ENCODE data around the gene ASF1A.

ASF1A gene

GRCh38 chr6:118905084-118905483 lies 11.1 kb downstream of the ASF1A start:
- ATAC-seq (ENCODE audit: low read depth) (no peak), DNase-seq (ENCODE audit: low spot score) (no peak)
- peaks cover 4% of the 10 kb centered on the region for H3K4me1 ChIP-seq (ENCODE audit: insufficient read depth, poor library complexity, severe bottlenecking)
- H3K27me3 ChIP-seq (ENCODE audit: insufficient read depth, poor library complexity, severe bottlenecking) = no peaks in the 10 kb centered on the region
- H3K4me3 ChIP-seq (ENCODE audit: severe bottlenecking) = no peak overlapping the region
- no peak for TF ChIP-seq CTCF (IDR thresholded peaks at IDR 0.05; ENCODE audit: poor library complexity, severe bottlenecking)
- H3K27ac ChIP-seq (ENCODE audit: poor library complexity, severe bottlenecking) = no peak overlapping the region
- no peaks in the 10 kb centered on the region for H3K9me3 ChIP-seq (ENCODE audit: severe bottlenecking)
- H3K36me3 ChIP-seq (ENCODE audit: low read depth) = peaks cover 76% of the 10 kb centered on the region

- Histone ChIP-seq H3K27me3 (ENCODE audit: insufficient read depth, poor library complexity, severe bottlenecking) (no peaks in the 10 kb centered on the region), H3K27ac (ENCODE audit: poor library complexity, severe bottlenecking) (no peak overlapping the region), H3K4me3 (ENCODE audit: severe bottlenecking) (no peak overlapping the region), H3K4me1 (ENCODE audit: insufficient read depth, poor library complexity, severe bottlenecking) (peaks cover 4% of the 10 kb centered on the region), H3K36me3 (ENCODE audit: low read depth) (peaks cover 76% of the 10 kb centered on the region), H3K9me3 (ENCODE audit: severe bottlenecking) (no peaks in the 10 kb centered on the region)
- ATAC-seq (ENCODE audit: low read depth) (no peak), DNase-seq (ENCODE audit: low spot score) (no peak)
- TF ChIP-seq CTCF (IDR thresholded peaks at IDR 0.05; ENCODE audit: poor library complexity, severe bottlenecking) = no peak
These were observed 11.9 kb downstream of the ASF1A start for GRCh38 chr6:118905851-118906250.

- Histone ChIP-seq H3K36me3 (ENCODE audit: low read depth) (peaks cover 79% of the 10 kb centered on the region), H3K4me1 (ENCODE audit: insufficient read depth, poor library complexity, severe bottlenecking) (peaks cover 1% of the 10 kb centered on the region), H3K4me3 (ENCODE audit: severe bottlenecking) (no peak overlapping the region), H3K27me3 (ENCODE audit: insufficient read depth, poor library complexity, severe bottlenecking) (no peaks in the 10 kb centered on the region), H3K9me3 (ENCODE audit: severe bottlenecking) (no peaks in the 10 kb centered on the region), H3K27ac (ENCODE audit: poor library complexity, severe bottlenecking) (no peak overlapping the region)
- DNase-seq (ENCODE audit: low spot score) (no peak), ATAC-seq (ENCODE audit: low read depth) (no peak)
- TF ChIP-seq CTCF (IDR thresholded peaks at IDR 0.05; ENCODE audit: poor library complexity, severe bottlenecking) = no peak
These were observed 14.5 kb downstream of the ASF1A start for GRCh38 chr6:118908441-118908840.

- H3K36me3 ChIP-seq (ENCODE audit: low read depth) = peaks cover 87% of the 10 kb centered on the region
- DNase-seq (ENCODE audit: low spot score) (no peak), ATAC-seq (ENCODE audit: low read depth) (no peak)
- H3K27me3 ChIP-seq (ENCODE audit: insufficient read depth, poor library complexity, severe bottlenecking) = no peaks in the 10 kb centered on the region
- H3K9me3 ChIP-seq (ENCODE audit: severe bottlenecking) = no peaks in the 10 kb centered on the region
- H3K4me3 ChIP-seq (ENCODE audit: severe bottlenecking) = no peak overlapping the region
- TF ChIP-seq CTCF (IDR thresholded peaks at IDR 0.05; ENCODE audit: poor library complexity, severe bottlenecking) = no peak
- no peak overlapping the region for H3K27ac ChIP-seq (ENCODE audit: poor library complexity, severe bottlenecking)
- H3K4me1 ChIP-seq (ENCODE audit: insufficient read depth, poor library complexity, severe bottlenecking) = no peaks in the 10 kb centered on the region
These were observed 18.7 kb downstream of the ASF1A start for GRCh38 chr6:118912646-118913045.

GRCh38 chr6:118913161-118913560 lies 19.2 kb downstream of the ASF1A start:
- TF ChIP-seq CTCF (IDR thresholded peaks at IDR 0.05; ENCODE audit: poor library complexity, severe bottlenecking) = no peak
- Histone ChIP-seq H3K27me3 (ENCODE audit: insufficient read depth, poor library complexity, severe bottlenecking) (no peaks in the 10 kb centered on the region), H3K4me1 (ENCODE audit: insufficient read depth, poor library complexity, severe bottlenecking) (no peaks in the 10 kb centered on the region), H3K36me3 (ENCODE audit: low read depth) (peaks cover 87% of the 10 kb centered on the region), H3K27ac (ENCODE audit: poor library complexity, severe bottlenecking) (no peak overlapping the region), H3K9me3 (ENCODE audit: severe bottlenecking) (no peaks in the 10 kb centered on the region), H3K4me3 (ENCODE audit: severe bottlenecking) (no peak overlapping the region)
- ATAC-seq (ENCODE audit: low read depth) (no peak), DNase-seq (ENCODE audit: low spot score) (no peak)

All from RWPE2 (cell line).